ENCODE data around the gene TRPC3. TPM values are rescaled to one million over a fixed set of nuclear protein-coding genes. Genes with fewer than 3 reads are reported as not detected.
A peak's percentile ranks its signal among the peaks of the same experiment; 100 is the strongest.
"Not testable (repeated sequence)": the region's sequence is repeated elsewhere in the genome, so short reads cannot be mapped to it uniquely, and the experiment has no call there.

TRPC3 gene
- total RNA-seq, 1 donor from 2014 or later = 0.13 TPM

- intact Hi-C loops (cut with DNase I) = no loop called here
- ATAC-seq (ENCODE audit: poor library complexity) (no peak), DNase-seq (no peak)
These were observed 430 bp upstream of the TRPC3 start for GRCh38 chr4:121952290-121952689.

- DNase-seq = peak; percentile 43
- intact Hi-C loops (cut with DNase I) = no loop called here
- peak; percentile 49 for ATAC-seq (ENCODE audit: poor library complexity)
These were observed 960 bp downstream of the TRPC3 start for GRCh38 chr4:121950680-121951520.

- peak; percentile 97 for ATAC-seq (ENCODE audit: poor library complexity)
- intact Hi-C loops (cut with DNase I) = no loop called here
These were observed 1.6 kb downstream of the TRPC3 start for GRCh38 chr4:121950212-121950679.

GRCh38 chr4:121946644-121947043, 5.2 kb downstream of the TRPC3 start:
- no peak for DNase-seq
- intact Hi-C loops (cut with DNase I) = no loop called here
- ATAC-seq (ENCODE audit: poor library complexity) = no peak

More at GRCh38 chr4:121950212-121950679, 1.6 kb downstream of the TRPC3 start:
- peak; percentile 87 for DNase-seq

GRCh38 chr4:121943941-121944340, 7.9 kb downstream of the TRPC3 start:
- intact Hi-C loops (cut with DNase I) = no loop called here
- ATAC-seq (ENCODE audit: poor library complexity) (no peak), DNase-seq (no peak)

- intact Hi-C loops (cut with DNase I) = no loop called here
- peak; percentile 62 for ATAC-seq (ENCODE audit: poor library complexity)
- DNase-seq = no peak
These were observed 12.2 kb downstream of the TRPC3 start for GRCh38 chr4:121939690-121940089.

- DNase-seq (no peak), ATAC-seq (ENCODE audit: poor library complexity) (no peak)
- intact Hi-C loops (cut with DNase I) = no loop called here
These were observed 13.4 kb downstream of the TRPC3 start for GRCh38 chr4:121938282-121939092.

GRCh38 chr4:121936101-121936500, 15.8 kb downstream of the TRPC3 start:
- no peak for ATAC-seq (ENCODE audit: poor library complexity)
- DNase-seq = no peak
- intact Hi-C loops (cut with DNase I) = no loop called here

- no peak for ATAC-seq (ENCODE audit: poor library complexity)
- intact Hi-C loops (cut with DNase I) = no loop called here
- no peak for DNase-seq
These were observed 17.2 kb downstream of the TRPC3 start for GRCh38 chr4:121934635-121935034.

- ATAC-seq (ENCODE audit: poor library complexity) (no peak), DNase-seq (peak; percentile 34)
- intact Hi-C loops (cut with DNase I) = no loop called here
These were observed 19.5 kb downstream of the TRPC3 start for GRCh38 chr4:121932212-121932974.

GRCh38 chr4:121930304-121930703, 21.6 kb downstream of the TRPC3 start:
- intact Hi-C loops (cut with DNase I) = no loop called here
- DNase-seq = no peak
- no peak for ATAC-seq (ENCODE audit: poor library complexity)

GRCh38 chr4:121927948-121928347, 23.9 kb downstream of the TRPC3 start:
- DNase-seq (no peak), ATAC-seq (ENCODE audit: poor library complexity) (no peak)
- intact Hi-C loops (cut with DNase I) = no loop called here

GRCh38 chr4:121926490-121926889, 25.4 kb downstream of the TRPC3 start:
- intact Hi-C loops (cut with DNase I); ATAC-seq (ENCODE audit: poor library complexity); DNase-seq: not testable (repeated sequence)

GRCh38 chr4:121923306-121923705, 28.6 kb downstream of the TRPC3 start:
- ATAC-seq (ENCODE audit: poor library complexity) (no peak), DNase-seq (no peak)
- intact Hi-C loops (cut with DNase I) = no loop called here

GRCh38 chr4:121913667-121914066, 38.2 kb downstream of the TRPC3 start:
- DNase-seq (no peak), ATAC-seq (ENCODE audit: poor library complexity) (no peak)
- intact Hi-C loops (cut with DNase I) = no loop called here

- no peak for DNase-seq
- intact Hi-C loops (cut with DNase I) = no loop called here
- no peak for ATAC-seq (ENCODE audit: poor library complexity)
These were observed 43.5 kb downstream of the TRPC3 start for GRCh38 chr4:121908346-121908745.

- intact Hi-C loops (cut with DNase I) = no loop called here
- DNase-seq (no peak), ATAC-seq (ENCODE audit: poor library complexity) (peak; percentile 65)
These were observed 51.5 kb downstream of the TRPC3 start for GRCh38 chr4:121900132-121900983.

GRCh38 chr4:121898150-121898549, 53.7 kb downstream of the TRPC3 start:
- intact Hi-C loops (cut with DNase I) = no loop called here
- DNase-seq (no peak), ATAC-seq (ENCODE audit: poor library complexity) (no peak)

All from Right ventricle myocardium superior (tissue), 1 donor.